ENCODE data around the gene AK4.

DNA sequence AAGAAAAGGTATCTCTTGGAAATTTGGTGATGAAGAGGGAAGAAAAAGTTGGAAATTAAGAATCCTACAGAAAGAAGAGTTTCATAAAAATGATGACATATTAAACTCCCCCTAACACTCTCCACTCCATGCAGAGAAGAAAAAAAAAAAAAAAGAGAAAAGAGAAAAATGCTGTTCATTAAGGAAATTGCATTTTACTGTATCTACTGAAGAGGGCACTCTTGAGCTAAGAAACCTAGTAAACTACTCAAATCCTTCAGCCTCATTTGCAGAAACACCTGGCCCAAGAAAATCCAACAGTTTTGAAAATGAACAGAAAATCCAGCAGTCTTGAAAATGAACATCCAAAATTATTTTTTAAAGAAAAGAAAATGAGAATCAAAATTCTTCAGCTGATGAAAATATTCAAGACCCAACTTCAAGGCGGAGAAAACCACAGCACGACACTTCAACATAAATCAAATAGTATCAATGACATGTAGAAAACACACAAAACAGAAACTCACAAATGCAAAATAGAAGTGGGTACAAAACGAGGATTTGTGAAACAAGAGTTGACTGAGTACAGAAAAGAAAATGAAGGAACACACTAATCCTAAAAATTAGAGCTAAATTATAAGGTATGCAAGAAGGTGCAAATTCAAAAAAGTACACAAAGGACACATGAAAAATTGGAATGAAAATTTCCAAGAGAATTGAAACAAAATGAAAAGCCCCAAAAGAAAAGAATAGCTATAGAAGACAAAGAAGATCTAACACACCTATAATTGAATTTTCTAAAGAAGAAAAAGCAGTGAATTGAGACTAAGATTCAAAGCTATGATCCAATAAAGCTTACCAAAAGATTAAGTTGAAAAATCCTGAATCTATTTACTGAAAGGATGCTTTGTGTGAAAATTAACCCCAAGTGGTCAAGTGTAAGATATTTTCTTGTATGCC lies 88.1 kb downstream of the AK4 start:
- TF ChIP-seq EZH2phosphoT487 (IDR thresholded peaks at IDR 0.05; ENCODE audit: borderline replicate concordance, low read length): no peak
- TF ChIP-seq, protein P1, sequence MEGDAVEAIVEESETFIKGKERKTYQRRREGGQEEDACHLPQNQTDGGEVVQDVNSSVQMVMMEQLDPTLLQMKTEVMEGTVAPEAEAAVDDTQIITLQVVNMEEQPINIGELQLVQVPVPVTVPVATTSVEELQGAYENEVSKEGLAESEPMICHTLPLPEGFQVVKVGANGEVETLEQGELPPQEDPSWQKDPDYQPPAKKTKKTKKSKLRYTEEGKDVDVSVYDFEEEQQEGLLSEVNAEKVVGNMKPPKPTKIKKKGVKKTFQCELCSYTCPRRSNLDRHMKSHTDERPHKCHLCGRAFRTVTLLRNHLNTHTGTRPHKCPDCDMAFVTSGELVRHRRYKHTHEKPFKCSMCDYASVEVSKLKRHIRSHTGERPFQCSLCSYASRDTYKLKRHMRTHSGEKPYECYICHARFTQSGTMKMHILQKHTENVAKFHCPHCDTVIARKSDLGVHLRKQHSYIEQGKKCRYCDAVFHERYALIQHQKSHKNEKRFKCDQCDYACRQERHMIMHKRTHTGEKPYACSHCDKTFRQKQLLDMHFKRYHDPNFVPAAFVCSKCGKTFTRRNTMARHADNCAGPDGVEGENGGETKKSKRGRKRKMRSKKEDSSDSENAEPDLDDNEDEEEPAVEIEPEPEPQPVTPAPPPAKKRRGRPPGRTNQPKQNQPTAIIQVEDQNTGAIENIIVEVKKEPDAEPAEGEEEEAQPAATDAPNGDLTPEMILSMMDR (IDR thresholded peaks at IDR 0.05; ENCODE audit: low read depth, low read length, poor library complexity, severe bottlenecking): peak; percentile 70

All from DOHH2 (cell line).